ENCODE measurements around the gene UBE2G1. TPM values are rescaled to one million over a fixed set of nuclear protein-coding genes. Genes with fewer than 3 reads are reported as not detected.
A peak's percentile ranks its signal among the peaks of the same experiment; 100 is the strongest.

Gene UBE2G1
- total and polyA plus RNA-seq, 2 of the 13 experiments (the other 11 are each of a cell fraction or from before 2014, with no cell fraction given), result 27.9 to 42.6 TPM

GRCh38 chr17:4293572-4293971, 72.9 kb downstream of the UBE2G1 start:
- FAIRE-seq (no peak), ATAC-seq (no peak), DNase-seq (ENCODE audit: low spot score) (no peak)
- Histone ChIP-seq H3K36me3 (replicated peaks in 1 of 2; ENCODE audit: control insufficient read depth in 1 of 2, insufficient read depth in 2 of 2, low read length in 2 of 2) (peaks cover 3 to 50% of the 10 kb centered on the region in 2 experiments; a peak in 3 of 5 replicates), H2AFZ (ENCODE audit: low read length) (no peak overlapping the region), H3K9me3 (ENCODE audit: low read length) (no peaks in the 10 kb centered on the region), H3K27ac (ENCODE audit: extremely low read length, insufficient read depth, low read length) (no peak overlapping the region), H3K4me2 (ENCODE audit: low read depth, low read length) (no peak overlapping the region), H4K20me1 (ENCODE audit: insufficient read depth, low read length) (no peaks in the 10 kb centered on the region), H3K9ac (ENCODE audit: insufficient read depth, low read depth, low read length) (no peak overlapping the region), H3K4me3 (replicated peaks in 1 of 3; ENCODE audit: insufficient read depth in 1 of 3, low read depth in 2 of 3, low read length in 3 of 3) (no peak overlapping the region), H3K27me3 (ENCODE audit: control insufficient read depth in 1 of 2, insufficient read depth in 2 of 2, low read length in 2 of 2) (no peaks in the 10 kb centered on the region; a peak in 1 of 5 replicates), H3K4me1 (ENCODE audit: insufficient read depth, low read length) (no peaks in the 10 kb centered on the region), H3K79me2 (ENCODE audit: insufficient read depth, low read length) (peaks cover 18% of the 10 kb centered on the region)
- TF ChIP-seq EZH2 (conservative IDR thresholded peaks at IDR 0.05; ENCODE audit: low read depth, low read length) (no peak), ZNF276 (CRISPR knock-in tag; IDR thresholded peaks at IDR 0.05; ENCODE audit: low read depth) (no peak), ATF1 (CRISPR knock-in tag; IDR thresholded peaks at IDR 0.05) (no peak), ZNF572 (CRISPR knock-in tag; IDR thresholded peaks at IDR 0.05) (no peak), EP300 (IDR thresholded peaks at IDR 0.05; ENCODE audit: low read depth in 2 of 2, low read length in 2 of 2) (no peak), EP300 (CRISPR knock-in tag; IDR thresholded peaks at IDR 0.05; ENCODE audit: borderline replicate concordance) (no peak), CTCF (CRISPR knock-in tag; IDR thresholded peaks at IDR 0.05) (no peak), SMC3 (IDR thresholded peaks at IDR 0.05; ENCODE audit: low read length) (no peak), POGK (CRISPR knock-in tag; conservative IDR thresholded peaks at IDR 0.05) (no peak), ZNF850 (CRISPR knock-in tag; conservative IDR thresholded peaks at IDR 0.05) (no peak), ZNF576 (CRISPR knock-in tag; IDR thresholded peaks at IDR 0.05) (no peak), NFKBIZ (CRISPR knock-in tag; IDR thresholded peaks at IDR 0.05) (no peak), SP2 (CRISPR knock-in tag; IDR thresholded peaks at IDR 0.05) (no peak), ZC3H4 (CRISPR knock-in tag; IDR thresholded peaks at IDR 0.05; ENCODE audit: borderline replicate concordance) (no peak)
- WGBS (ENCODE audit: low lambda C conversion rate), result 100% methylated on average over 1 of the region's 1 CpG
- intact Hi-C loops (cut with micrococcal nuclease; ENCODE audit: unreplicated experiment), result no loop called here
- TSS peak; percentile 17 for BruUV-seq (replicated peaks)
- CTCF ChIA-PET (ENCODE audit: low intra/inter-chr PET ratio, low total read pairs), result no interaction called here
- POLR2A ChIA-PET, result no interaction called here
- in situ Hi-C loops (cut with HindIII; ENCODE audit: extremely low pct_ligation_motif_present, low pct_unique_long_range_greater_than_20kb), result no loop called here

All from HepG2 (cell line).